SK-N-SH (cell line): ENCODE data around the gene SPTA1. TPM values are rescaled to one million over a fixed set of nuclear protein-coding genes. Genes with fewer than 3 reads are reported as not detected.
A peak's percentile ranks its signal among the peaks of the same experiment; 100 is the strongest.

Source experiments
- CTCF ChIA-PET: fragments of 300-600, 350-600 bp; formaldehyde crosslinking; extraction: SDS; loops from one replicate; lab custom pipeline; 2021; lab: Yijun Ruan, JAX
- POLR2A ChIA-PET: fragments of 350-600 bp; sonication (Branson Sonifier 250); formaldehyde crosslinking; extraction: SDS; loops from one replicate; lab custom pipeline; 2020; ENCODE audit warnings: antibody characterized with exemption, inconsistent platforms; lab: Yijun Ruan, JAX
- DNase-seq: peaks from one replicate; pipeline ENCODE4 v3.0.0; 2012
- H2AFZ ChIP-seq: fragments of 200-600 bp; sonication (generic); 2 replicates; pipeline ENCODE4 v1.8.1; 2016; ENCODE audit warnings: antibody characterized with exemption, mild to moderate bottlenecking, low read depth
- H3F3A ChIP-seq: fragments of 200-600 bp; sonication (generic); replicated peaks from 2 replicates; pipeline ENCODE3; 2016; ENCODE audit warnings: antibody characterized with exemption, mild to moderate bottlenecking; ENCODE audit not compliant: insufficient read depth
- H3K27ac ChIP-seq, 2 experiments: fragments of 200-500 bp in 1 of 2; fragments of 200-600 bp in 1 of 2; sonication (Bioruptor generic) in 1 of 2; sonication (generic), shearing (Covaris generic) in 1 of 2; 2 replicates each; pipeline versions ENCODE4 v1.5.1 to v1.6.1; 2014 to 2016; ENCODE audit warnings: low read depth in 2 of 2, inconsistent platforms in 1 of 2, low read length in 1 of 2, mild to moderate bottlenecking in 1 of 2, mixed read lengths in 1 of 2
- H3K27me3 ChIP-seq: fragments of 200-600 bp; sonication (generic), shearing (Covaris generic); 2 replicates; pipeline ENCODE4 v1.6.1; 2016; ENCODE audit warnings: mixed run types; ENCODE audit not compliant: insufficient read depth
- H3K36me3 ChIP-seq, 2 experiments: fragments of 200-500 bp in 1 of 2; fragments of 200-600 bp in 1 of 2; sonication (Bioruptor generic) in 1 of 2; sonication (generic) in 1 of 2; replicated peaks in 1 of 2; 2 replicates each; pipeline versions ENCODE3 to v1.5.1; 2014 to 2016; ENCODE audit warnings: low read length in 1 of 2, mild to moderate bottlenecking in 1 of 2; ENCODE audit not compliant: insufficient read depth in 2 of 2, control insufficient read depth in 1 of 2
- H3K4me1 ChIP-seq, 2 experiments: fragments of 200-500 bp in 1 of 2; fragments of 200-600 bp in 1 of 2; sonication (Bioruptor generic) in 1 of 2; sonication (generic), shearing (Covaris generic) in 1 of 2; 2 replicates each; pipeline versions ENCODE4 v1.5.1 to v1.6.1; 2014 to 2016; ENCODE audit warnings: low read depth in 1 of 2, low read length in 1 of 2, mixed run types in 1 of 2; ENCODE audit not compliant: insufficient read depth in 2 of 2, control insufficient read depth in 1 of 2
- H3K4me2 ChIP-seq: fragments of 200-600 bp; sonication (generic), shearing (Covaris generic); 2 replicates; pipeline ENCODE4 v1.6.1; 2017; ENCODE audit warnings: mixed run types
- H3K4me3 ChIP-seq, 2 experiments: fragments of 200-500 bp in 1 of 2; fragments of 200-600 bp in 1 of 2; sonication (Bioruptor generic) in 1 of 2; sonication (generic), shearing (Covaris generic) in 1 of 2; 2 replicates each; pipeline versions ENCODE4 v1.5.1 to v1.8.1; 2014 to 2016; ENCODE audit warnings: low read depth in 2 of 2, inconsistent platforms in 1 of 2, low read length in 1 of 2, mild to moderate bottlenecking in 1 of 2, mixed read lengths in 1 of 2, moderate library complexity in 1 of 2
- H3K79me2 ChIP-seq: fragments of 200-600 bp; sonication (generic); 2 replicates; pipeline ENCODE4 v1.8.1; 2017; ENCODE audit warnings: mild to moderate bottlenecking; ENCODE audit not compliant: insufficient read depth
- H3K9ac ChIP-seq: fragments of 200-600 bp; sonication (generic); 2 replicates; pipeline ENCODE4 v1.6.1; 2017; ENCODE audit warnings: mixed run types
- H3K9me2 ChIP-seq: fragments of 200-600 bp; sonication (generic); 2 replicates; pipeline ENCODE4 v1.6.1; 2017; ENCODE audit warnings: mixed run types
- H3K9me3 ChIP-seq: fragments of 200-600 bp; sonication (generic); 2 replicates; pipeline ENCODE4 v1.6.1; 2017; ENCODE audit warnings: mixed run types, mild to moderate bottlenecking, moderate library complexity
- H4K20me1 ChIP-seq: fragments of 200-600 bp; sonication (generic); 2 replicates; pipeline ENCODE4 v1.6.1; 2017; ENCODE audit warnings: mild to moderate bottlenecking, mixed run types; ENCODE audit not compliant: insufficient read depth
- CHD2 ChIP-seq: fragments of 150-350 bp; IDR thresholded peaks from 2 replicates; pipeline ENCODE4 v1.6.1; 2018; ENCODE audit warnings: low read length; ENCODE audit not compliant: partially characterized antibody
- ELF1 ChIP-seq: IDR thresholded peaks from 2 replicates; pipeline ENCODE4 v1.4.0; 2012
- EP300 ChIP-seq, 2 experiments: IDR thresholded peaks; 2 replicates each; pipeline versions ENCODE4 v1.4.0 to v1.6.1; 2012; ENCODE audit warnings: borderline replicate concordance in 1 of 2, low read depth in 1 of 2, low read length in 1 of 2
- FOSL2 ChIP-seq: IDR thresholded peaks from 2 replicates; pipeline ENCODE4 v1.4.0; 2012; ENCODE audit warnings: low read depth, mild to moderate bottlenecking, moderate library complexity, borderline replicate concordance
- FOXJ3 ChIP-seq: sonication (generic); formaldehyde crosslinking; IDR thresholded peaks from 2 replicates; pipeline ENCODE4 v1.5.1; 2020; ENCODE audit warnings: mild to moderate bottlenecking, missing genetic modification reagents
- GATA2 ChIP-seq: sonication (generic); formaldehyde crosslinking; IDR thresholded peaks from 2 replicates; pipeline ENCODE4 v1.5.0; 2020; ENCODE audit warnings: mild to moderate bottlenecking, missing genetic modification reagents
- JUND ChIP-seq: IDR thresholded peaks from 2 replicates; pipeline ENCODE4 v1.4.0; 2012
- PBX3 ChIP-seq: IDR thresholded peaks from 2 replicates; pipeline ENCODE4; 2012
- POLR2AphosphoS5 ChIP-seq: IDR thresholded peaks from 2 replicates; pipeline ENCODE4 v1.6.1; 2012; ENCODE audit warnings: low read depth, low read length
- RAD21 ChIP-seq: IDR thresholded peaks from 2 replicates; pipeline ENCODE4 v1.6.1; 2012; ENCODE audit warnings: mild to moderate bottlenecking, low read length
- RCOR1 ChIP-seq: fragments of 150-350 bp; IDR thresholded peaks from 2 replicates; pipeline ENCODE4 v1.6.1; 2017; ENCODE audit warnings: antibody characterized with exemption, low read length
- REST ChIP-seq: IDR thresholded peaks from 2 replicates; pipeline ENCODE4 v1.6.1; 2012; ENCODE audit warnings: mild to moderate bottlenecking, low read depth, low read length, moderate library complexity
- RXRA ChIP-seq: IDR thresholded peaks from 2 replicates; pipeline ENCODE4 v1.4.0; 2012; ENCODE audit warnings: low read depth, mild to moderate bottlenecking, borderline replicate concordance
- SIN3A ChIP-seq: IDR thresholded peaks from 2 replicates; pipeline ENCODE4 v1.6.1; 2012; ENCODE audit warnings: low read depth, mild to moderate bottlenecking, low read length, moderate library complexity, borderline replicate concordance
- SMC3 ChIP-seq: IDR thresholded peaks from 2 replicates; pipeline ENCODE4 v1.6.1; 2012; ENCODE audit warnings: low read depth, low read length, improper control_type of control experiment
- TAF1 ChIP-seq: IDR thresholded peaks from 2 replicates; pipeline ENCODE4 v1.6.1; 2012; ENCODE audit warnings: low read depth, mild to moderate bottlenecking, low read length, moderate library complexity, borderline replicate concordance
- TCF12 ChIP-seq: IDR thresholded peaks from 2 replicates; pipeline ENCODE4 v1.4.0; 2012
- TEAD4 ChIP-seq: IDR thresholded peaks from 2 replicates; pipeline ENCODE4 v1.4.0; 2012; ENCODE audit warnings: mild to moderate bottlenecking, borderline replicate concordance; ENCODE audit not compliant: insufficient read depth
- USF2 ChIP-seq: fragments of 150-350 bp; IDR thresholded peaks from 2 replicates; pipeline ENCODE4 v1.6.1; 2017; ENCODE audit warnings: antibody characterized with exemption, low read length, low read depth, borderline replicate concordance
- ZBTB33 ChIP-seq: IDR thresholded peaks from 2 replicates; pipeline ENCODE4 v1.4.0; 2012; ENCODE audit warnings: low read depth, borderline replicate concordance
- WGBS: methylation state at CpG from one replicate; pipeline ENCODE4 v1.1.6; 2017; ENCODE audit warnings: low lambda C conversion rate; 5-methylcytosine and 5-hydroxymethylcytosine counted together
- polyA plus RNA-seq, 3 experiments: library from polyadenylated mRNA; depleted of rRNA; stranded (reverse); fragments of >200 nt; gene quantifications; 2 replicates each; pipeline ENCODE4 v1.2.3, GENCODE V29; 2012

The SPTA1 gene
- polyA plus RNA-seq, 1 of the 3 experiments (the other 2 are of a cell fraction) = not detected

GRCh38 chr1:158652721-158653334 is 33.7 kb downstream of the SPTA1 start (continued):
- TF ChIP-seq REST (no peak), ELF1 (no peak), GATA2 (CRISPR knock-in tag) (no peak), SMC3 (no peak), USF2 (no peak)

- ChIA-PET CTCF (interaction anchor here (0.7 kb wide), 1 partner anchor 460 kb away, joined by 5 read pairs; no protein-coding TSS in a partner anchor), POLR2A (no interaction called here)
- no peak for DNase-seq
- H3K4me2 ChIP-seq = no peak overlapping the region
- no peaks in the 10 kb centered on the region; the same call in 1 of the 2 replicates for H3K27me3 ChIP-seq
- H3K9me2 ChIP-seq = no peaks in the 10 kb centered on the region
- no peak overlapping the region for H3K9ac ChIP-seq
- H3K9me3 ChIP-seq = no peaks in the 10 kb centered on the region
- H3K36me3 ChIP-seq = no peaks in the 10 kb centered on the region
- TF ChIP-seq RCOR1 (no peak), ELF1 (no peak)
- no peak overlapping the region for H2AFZ ChIP-seq
- no peaks in the 10 kb centered on the region for H3K4me1 ChIP-seq
- no peak overlapping the region for H3K4me3 ChIP-seq
- no peaks in the 10 kb centered on the region for H4K20me1 ChIP-seq
- no peaks in the 10 kb centered on the region for H3F3A ChIP-seq
- H3K27ac ChIP-seq = no peak overlapping the region
- no peaks in the 10 kb centered on the region for H3K79me2 ChIP-seq
Observed at GRCh38 chr1:158649052-158649451, 37.5 kb downstream of the SPTA1 start.

GRCh38 chr1:158646465-158646864 is 40.0 kb downstream of the SPTA1 start:
- WGBS = 12% methylated on average over 1 of the region's 1 CpG
- no peaks in the 10 kb centered on the region for H4K20me1 ChIP-seq
- ChIA-PET CTCF (interaction anchor here (1.2 kb wide), 1 partner anchor 26 kb away, joined by 4 read pairs; no protein-coding TSS in a partner anchor), POLR2A (no interaction called here)
- peak overlapping the region; percentile 48; the same call in 1 of the 2 replicates for H2AFZ ChIP-seq
- no peak overlapping the region for H3K4me2 ChIP-seq
- no peak overlapping the region for H3K9ac ChIP-seq
- no peaks in the 10 kb centered on the region for H3K36me3 ChIP-seq
- H3K9me2 ChIP-seq = no peaks in the 10 kb centered on the region
- H3K4me1 ChIP-seq = no peaks in the 10 kb centered on the region
- H3K79me2 ChIP-seq = no peaks in the 10 kb centered on the region
- H3K4me3 ChIP-seq = no peak overlapping the region
- no peaks in the 10 kb centered on the region; the same call in 1 of the 2 replicates for H3K27me3 ChIP-seq
- no peak for DNase-seq
- no peaks in the 10 kb centered on the region for H3K9me3 ChIP-seq
- no peaks in the 10 kb centered on the region for H3F3A ChIP-seq
- H3K27ac ChIP-seq = no peak overlapping the region
- TF ChIP-seq TAF1 (no peak), ZBTB33 (no peak), EP300 (IDR thresholded peaks at IDR 0.05; ENCODE audit: borderline replicate concordance in 1 of 2, low read depth in 1 of 2, low read length in 1 of 2) (no peak), FOSL2 (no peak), POLR2AphosphoS5 (no peak), CHD2 (no peak), RAD21 (no peak), TEAD4 (no peak), JUND (no peak), PBX3 (no peak), TCF12 (no peak), GATA2 (CRISPR knock-in tag) (no peak), RXRA (no peak), FOXJ3 (no peak), SIN3A (no peak)
